ENCODE results near the gene MYMX.
"Not testable (repeated sequence)": the region's sequence is repeated elsewhere in the genome, so short reads cannot be mapped to it uniquely, and the experiment has no call there.

The MYMX gene

GRCh38 chr6:44186635-44187025 is 30.1 kb upstream of the MYMX start:
- no peak for DNase-seq (ENCODE audit: low read depth, low spot score)

DNA sequence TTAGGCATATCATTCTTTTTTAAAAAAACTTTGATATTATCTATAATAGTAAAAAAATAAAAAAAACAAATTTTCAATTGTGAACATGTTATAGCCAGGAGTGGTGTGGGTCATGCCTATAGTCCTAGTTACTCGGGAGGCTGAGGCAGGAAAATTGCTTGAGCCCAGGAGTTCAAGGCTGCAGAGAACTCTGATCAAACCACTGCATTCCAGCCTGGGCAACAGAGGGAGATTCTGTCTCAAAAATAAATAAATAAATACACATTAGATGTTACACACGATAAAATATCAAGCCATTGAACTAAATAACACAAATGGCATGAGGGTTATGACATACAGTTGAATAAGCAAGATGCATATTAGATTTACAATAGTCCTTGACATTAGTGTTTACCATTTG is 27.9 kb upstream of the MYMX start:
- DNase-seq (ENCODE audit: low read depth, low spot score), result no peak

DNA sequence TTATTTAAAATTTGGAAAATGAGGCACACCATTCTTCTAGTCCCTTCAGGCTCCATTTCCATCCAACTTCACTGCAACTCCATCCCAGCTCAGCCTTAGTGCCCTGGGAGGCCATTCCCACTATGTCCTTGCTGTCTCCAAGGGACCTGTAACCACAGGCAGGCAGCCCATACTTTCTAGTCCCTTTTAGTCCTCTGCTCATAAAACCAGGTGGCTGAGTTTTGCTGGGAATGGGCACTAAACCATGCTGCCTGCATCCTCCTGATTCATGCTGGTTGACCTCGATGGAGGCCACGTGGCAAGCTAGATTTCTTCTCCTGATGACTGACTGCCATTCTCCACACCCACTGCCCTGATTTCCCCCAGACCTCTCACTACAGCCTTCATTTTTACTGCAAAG is 27.5 kb upstream of the MYMX start:
- no peak for DNase-seq (ENCODE audit: low read depth, low spot score)

GRCh38 chr6:44190715-44191114 is 26.0 kb upstream of the MYMX start:
- DNase-seq (ENCODE audit: low read depth, low spot score), result no peak

GRCh38 chr6:44192428-44193041 is 24.2 kb upstream of the MYMX start:
- DNase-seq (ENCODE audit: low read depth, low spot score), result no peak

DNA sequence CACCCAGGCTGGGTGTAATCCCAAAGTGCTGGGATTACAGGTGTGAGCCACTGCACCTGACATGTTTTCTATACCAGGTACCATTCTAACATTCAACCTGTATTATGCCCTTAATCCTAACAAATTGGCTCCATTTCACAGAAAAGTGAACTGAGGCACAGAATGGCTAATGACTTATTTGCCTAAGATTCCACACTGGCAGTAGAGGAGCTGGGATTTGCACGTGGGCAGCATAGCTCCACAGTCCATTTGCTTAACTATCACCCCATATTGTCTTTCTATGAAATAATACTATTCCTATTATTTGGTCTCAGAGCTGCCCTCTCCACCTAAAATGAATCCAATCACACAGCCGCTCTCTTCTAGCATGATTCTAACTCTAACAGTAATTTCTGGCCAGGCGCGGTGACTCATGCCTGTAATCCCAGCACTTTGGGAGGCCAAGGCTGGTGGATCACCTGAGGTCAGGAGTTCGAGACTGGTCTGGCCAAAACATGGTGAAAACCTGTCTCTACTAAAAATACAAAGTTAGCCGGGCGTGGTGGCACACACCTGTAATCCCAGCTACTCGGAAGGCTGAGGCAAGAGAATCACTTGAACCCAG is 23.3 kb upstream of the MYMX start:
- DNase-seq (ENCODE audit: low read depth, low spot score), result no peak

- no peak for DNase-seq (ENCODE audit: low read depth, low spot score)
These were observed 22.4 kb upstream of the MYMX start for GRCh38 chr6:44194326-44194725.

DNA sequence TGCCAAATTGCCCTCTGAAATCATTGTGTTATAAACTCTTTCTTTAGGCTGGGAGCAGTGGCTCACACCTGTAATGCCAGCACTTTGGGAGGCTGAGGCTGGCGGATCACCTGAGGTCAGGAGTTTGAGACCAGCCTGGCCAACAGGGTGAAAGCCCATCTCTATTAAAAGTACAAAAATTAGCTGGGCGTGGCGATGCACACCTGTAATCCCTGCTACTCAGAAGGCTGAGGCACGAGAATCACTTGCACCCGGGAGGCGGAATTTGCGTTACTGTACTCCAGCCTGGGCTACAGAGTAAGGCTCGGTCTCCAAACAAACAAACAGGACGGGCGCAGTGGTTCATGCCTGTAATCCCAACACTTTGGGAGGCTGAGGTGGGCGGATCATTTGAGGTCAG is 20.4 kb upstream of the MYMX start:
- not testable (repeated sequence) for DNase-seq (ENCODE audit: low read depth, low spot score)

GRCh38 chr6:44198684-44199083 is 18.0 kb upstream of the MYMX start:
- DNase-seq (ENCODE audit: low read depth, low spot score), result no peak

DNA sequence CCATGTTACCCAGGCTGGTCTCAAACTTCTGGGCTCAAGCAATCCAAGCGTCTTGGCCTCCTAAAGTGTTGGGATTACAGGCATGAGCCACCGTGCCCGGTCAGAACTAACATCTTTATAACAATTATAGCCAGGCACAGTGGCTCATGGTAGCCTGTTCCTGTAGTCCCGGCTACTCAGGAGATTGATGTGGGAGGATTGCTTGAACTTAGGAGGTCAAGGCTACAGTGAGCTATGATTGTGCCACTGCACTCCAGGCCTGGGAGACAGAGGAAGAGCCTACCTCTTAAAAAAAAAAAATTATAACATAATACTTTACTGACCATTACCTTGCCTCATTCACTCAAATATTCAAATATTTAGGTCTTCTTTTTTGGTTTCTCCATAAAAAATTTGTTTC is 16.8 kb upstream of the MYMX start:
- no peak for DNase-seq (ENCODE audit: low read depth, low spot score)

- DNase-seq (ENCODE audit: low read depth, low spot score), result no peak
These were observed 15.5 kb upstream of the MYMX start for GRCh38 chr6:44201200-44201599.

GRCh38 chr6:44201638-44202303 is 15.0 kb upstream of the MYMX start:
- no peak for DNase-seq (ENCODE audit: low read depth, low spot score)

- no peak for DNase-seq (ENCODE audit: low read depth, low spot score)
These were observed 14.3 kb upstream of the MYMX start for GRCh38 chr6:44202332-44202971.

DNA sequence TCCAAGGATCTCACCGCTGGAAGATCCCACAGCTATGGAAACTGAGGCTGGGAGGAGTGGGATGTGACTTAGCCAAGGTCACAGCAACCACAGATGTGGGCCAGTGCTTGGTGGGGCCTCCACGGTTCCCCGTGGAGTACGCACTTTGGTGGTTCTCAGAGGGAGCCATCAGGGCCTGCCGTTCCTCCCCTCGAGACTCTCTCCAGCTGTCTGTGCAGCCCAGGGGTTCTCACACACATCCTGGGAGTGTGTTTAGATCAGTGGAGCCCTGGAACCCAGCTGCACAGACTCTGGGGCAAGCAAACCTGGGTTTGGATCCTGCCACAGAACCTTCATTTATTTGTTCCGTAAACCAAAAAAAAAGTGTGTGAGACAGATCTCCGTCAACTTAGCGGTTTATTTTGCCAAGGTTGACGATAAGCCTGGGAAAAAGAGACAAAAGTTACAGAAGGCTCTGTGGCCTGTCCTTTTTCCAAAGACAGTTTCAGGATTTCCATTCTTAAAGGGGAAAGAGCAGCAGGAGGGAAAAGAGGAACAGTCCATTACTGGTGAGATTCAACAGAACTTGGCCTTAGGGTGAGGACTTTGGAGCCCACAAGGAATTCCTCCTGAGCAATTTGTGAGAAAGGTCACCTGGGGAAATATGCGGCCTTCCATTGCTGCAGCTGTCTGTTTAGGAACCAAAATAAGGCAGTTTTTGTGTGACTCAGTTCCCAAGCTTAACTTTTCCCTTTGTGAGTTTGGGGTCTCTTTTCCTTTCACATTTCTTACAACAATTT is 13.6 kb upstream of the MYMX start:
- no peak for DNase-seq (ENCODE audit: low read depth, low spot score)

GRCh38 chr6:44203955-44204354 is 12.8 kb upstream of the MYMX start:
- DNase-seq (ENCODE audit: low read depth, low spot score), result no peak

- no peak for DNase-seq (ENCODE audit: low read depth, low spot score)
These were observed 8.8 kb upstream of the MYMX start for GRCh38 chr6:44207966-44208365.

DNA sequence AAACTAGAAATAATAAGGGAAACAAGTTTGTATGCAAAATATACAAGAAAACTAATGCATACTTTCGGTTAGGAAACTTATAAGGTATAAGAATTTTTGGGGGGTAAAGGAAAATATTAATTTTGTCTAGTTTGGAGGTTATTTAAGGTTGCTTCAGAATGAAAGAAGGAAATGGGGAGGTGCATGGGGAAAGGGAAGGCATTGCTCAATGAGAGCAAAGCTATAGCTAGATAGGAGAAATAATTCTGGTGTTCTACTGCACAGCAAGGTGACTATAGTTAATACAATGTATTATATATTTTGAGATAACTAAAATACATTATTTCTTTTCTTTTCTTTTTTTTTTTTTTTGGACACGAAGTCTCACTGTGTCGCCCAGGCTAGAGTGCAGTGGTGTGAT is 5.4 kb upstream of the MYMX start:
- DNase-seq (ENCODE audit: low read depth, low spot score), result no peak

DNA sequence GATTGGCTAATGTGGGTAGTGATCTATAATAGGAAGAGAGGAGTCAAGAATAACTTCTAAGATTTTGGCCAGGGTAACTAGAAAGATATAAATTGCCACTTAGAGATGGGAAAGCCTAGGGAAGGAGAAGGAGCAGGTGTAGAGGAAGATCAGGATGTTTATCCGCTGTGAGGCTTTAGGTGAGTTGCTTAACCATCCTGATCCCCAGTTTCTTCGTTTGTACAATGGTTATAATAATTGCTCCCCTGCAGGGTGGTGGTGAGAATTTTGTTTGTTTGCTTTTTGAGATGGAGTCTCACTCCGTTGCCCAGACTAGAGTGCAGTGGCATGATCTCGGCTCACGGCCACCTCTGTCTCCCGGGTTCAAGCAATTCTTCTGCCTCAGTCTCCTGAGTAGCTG is 2.4 kb upstream of the MYMX start:
- no peak for DNase-seq (ENCODE audit: low read depth, low spot score)

DNA sequence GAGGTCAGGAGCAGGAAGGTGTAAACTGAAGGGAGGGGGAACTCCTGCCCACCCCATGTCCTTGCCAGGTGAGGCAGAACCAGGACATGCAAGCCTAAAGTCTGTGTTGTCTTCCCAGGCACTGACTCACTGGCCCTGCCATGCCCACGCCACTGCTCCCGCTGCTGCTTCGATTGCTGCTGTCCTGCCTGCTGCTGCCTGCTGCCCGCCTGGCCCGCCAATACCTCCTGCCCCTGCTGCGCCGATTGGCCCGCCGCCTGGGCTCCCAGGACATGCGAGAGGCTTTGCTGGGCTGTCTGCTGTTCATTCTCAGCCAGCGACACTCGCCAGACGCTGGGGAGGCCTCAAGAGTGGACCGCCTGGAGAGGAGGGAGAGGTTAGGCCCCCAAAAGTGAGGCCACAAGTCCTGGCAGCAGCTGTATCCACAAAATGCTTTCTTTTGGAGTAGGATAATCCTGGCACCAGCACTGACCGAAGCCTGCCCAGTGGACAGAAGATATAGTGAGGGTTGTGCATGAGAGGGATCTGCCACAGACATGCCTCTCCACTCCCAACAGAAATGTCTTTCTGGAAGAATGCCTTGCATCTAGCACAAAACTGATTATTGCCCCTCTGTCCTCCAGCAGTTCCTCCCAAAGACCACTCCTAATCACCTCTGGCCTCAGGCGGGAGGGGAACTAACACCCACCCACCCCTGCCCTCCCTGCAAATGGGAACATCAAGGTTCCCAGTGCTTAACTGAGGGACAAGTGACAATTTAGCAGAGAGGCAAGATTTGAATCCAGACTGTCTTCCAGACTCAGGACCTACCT is 812 bp downstream of the MYMX start:
- peak; percentile 76 for DNase-seq (ENCODE audit: low read depth, low spot score)

- peak; percentile 69 for DNase-seq (ENCODE audit: low read depth, low spot score)
These were observed 2.5 kb downstream of the MYMX start for GRCh38 chr6:44219053-44219814.

Data from astrocyte of the hippocampus (primary cell).